Activated naive CD8-positive, alpha-beta T cell treated with anti-CD3 and anti-CD28 coated beads, Interleukin-2, amount 50 U/mL, for 16 hours (primary cell): ENCODE measurements around the gene CFAP119.
A peak's percentile ranks its signal among the peaks of the same experiment; 100 is the strongest.

Experiments used
- DNase-seq: peaks from one replicate; pipeline ENCODE4 v3.0.0-alpha.2; 2020; ENCODE audit warnings: low read depth, low spot score

The CFAP119 gene

GRCh38 chr16:30762991-30763725 is 1.3 kb upstream of the CFAP119 start:
- no peak for DNase-seq

- DNase-seq = no peak
Measured at GRCh38 chr16:30761427-30761927, 385 bp downstream of the CFAP119 start.

- no peak for DNase-seq
Measured at GRCh38 chr16:30760577-30761426, 1.1 kb downstream of the CFAP119 start.

- DNase-seq = no peak
Measured at GRCh38 chr16:30760001-30760559, 1.8 kb downstream of the CFAP119 start.

- no peak for DNase-seq
Measured at GRCh38 chr16:30758988-30759491, 2.8 kb downstream of the CFAP119 start.

GRCh38 chr16:30757316-30757715 is 4.5 kb downstream of the CFAP119 start:
- DNase-seq = no peak

- no peak for DNase-seq
Measured at GRCh38 chr16:30756781-30757100, 5.1 kb downstream of the CFAP119 start.

GRCh38 chr16:30755955-30756780 is 5.7 kb downstream of the CFAP119 start:
- DNase-seq = no peak

- DNase-seq = no peak
Measured at GRCh38 chr16:30753596-30753995, 8.3 kb downstream of the CFAP119 start.

GRCh38 chr16:30750876-30751465 is 10.9 kb downstream of the CFAP119 start:
- DNase-seq = no peak

- DNase-seq = no peak
Measured at GRCh38 chr16:30750201-30750600, 11.7 kb downstream of the CFAP119 start.

GRCh38 chr16:30748634-30749445 is 13.0 kb downstream of the CFAP119 start:
- DNase-seq = no peak

- peak; percentile 92 for DNase-seq
Measured at GRCh38 chr16:30747799-30748633, 13.8 kb downstream of the CFAP119 start, which contains the start of gene PHKG2. PHKG2 (plus strand) TSS chr16:30748425; CDS start chr16:30748821, 396 bp downstream.

GRCh38 chr16:30747331-30747730 is 14.5 kb downstream of the CFAP119 start:
- DNase-seq = no peak

GRCh38 chr16:30746638-30747175 is 15.2 kb downstream of the CFAP119 start:
- DNase-seq = no peak

- no peak for DNase-seq
Measured at GRCh38 chr16:30745082-30745481, 16.8 kb downstream of the CFAP119 start.

GRCh38 chr16:30744183-30744582 is 17.7 kb downstream of the CFAP119 start:
- DNase-seq = no peak

GRCh38 chr16:30743716-30744115 is 18.1 kb downstream of the CFAP119 start:
- DNase-seq = no peak

GRCh38 chr16:30741461-30741914 is 20.4 kb downstream of the CFAP119 start:
- no peak for DNase-seq
